SU-DHL-6 (cell line): ENCODE data around the gene PKD1L1.

Experiments
- EZH2phosphoT487 ChIP-seq: fragments of 200-600 bp; sonication (generic), shearing (Covaris generic); conservative IDR thresholded peaks from 2 replicates; pipeline ENCODE4 v1.6.1; 2018; ENCODE audit warnings: mild to moderate bottlenecking, antibody characterized with exemption, low read length, moderate library complexity, mixed read lengths
- TF ChIP-seq, protein P1 (sequence below): fragments of 200-600 bp; sonication (generic); IDR thresholded peaks from one replicate; pipeline ENCODE4 v1.5.1; 2017; ENCODE audit warnings: antibody characterized with exemption, mild to moderate bottlenecking, low read length, moderate library complexity; ENCODE audit not compliant: insufficient read depth, poor library complexity, severe bottlenecking

DNA sequence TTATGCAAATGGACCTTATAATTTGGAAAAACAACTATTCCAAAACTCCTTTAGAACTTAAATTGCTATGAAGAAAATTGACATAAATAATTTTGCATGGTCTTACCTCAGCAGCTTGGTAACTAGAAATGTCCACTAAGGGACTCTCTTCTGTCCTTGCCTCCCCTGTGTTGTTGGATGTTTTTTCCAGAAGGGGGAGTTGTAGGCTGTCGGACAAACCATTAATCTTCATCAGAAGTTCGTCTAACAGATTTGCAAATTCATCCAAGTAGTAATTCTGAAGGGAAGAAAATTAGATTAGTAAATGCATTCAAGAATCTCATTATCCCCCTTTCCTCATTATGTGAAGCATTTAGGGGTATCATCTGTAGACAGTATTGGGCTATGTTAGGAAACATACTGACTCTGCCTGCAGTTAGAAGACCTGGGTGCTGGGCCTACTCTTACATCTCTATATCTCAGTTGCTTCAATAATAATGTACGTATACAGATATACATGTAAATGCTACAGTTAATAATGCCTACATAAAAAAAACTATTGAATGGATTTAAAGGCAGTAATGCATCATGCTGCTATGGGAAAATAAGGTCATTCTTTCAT lies 155.6 kb downstream of the PKD1L1 start:
- TF ChIP-seq, protein P1, sequence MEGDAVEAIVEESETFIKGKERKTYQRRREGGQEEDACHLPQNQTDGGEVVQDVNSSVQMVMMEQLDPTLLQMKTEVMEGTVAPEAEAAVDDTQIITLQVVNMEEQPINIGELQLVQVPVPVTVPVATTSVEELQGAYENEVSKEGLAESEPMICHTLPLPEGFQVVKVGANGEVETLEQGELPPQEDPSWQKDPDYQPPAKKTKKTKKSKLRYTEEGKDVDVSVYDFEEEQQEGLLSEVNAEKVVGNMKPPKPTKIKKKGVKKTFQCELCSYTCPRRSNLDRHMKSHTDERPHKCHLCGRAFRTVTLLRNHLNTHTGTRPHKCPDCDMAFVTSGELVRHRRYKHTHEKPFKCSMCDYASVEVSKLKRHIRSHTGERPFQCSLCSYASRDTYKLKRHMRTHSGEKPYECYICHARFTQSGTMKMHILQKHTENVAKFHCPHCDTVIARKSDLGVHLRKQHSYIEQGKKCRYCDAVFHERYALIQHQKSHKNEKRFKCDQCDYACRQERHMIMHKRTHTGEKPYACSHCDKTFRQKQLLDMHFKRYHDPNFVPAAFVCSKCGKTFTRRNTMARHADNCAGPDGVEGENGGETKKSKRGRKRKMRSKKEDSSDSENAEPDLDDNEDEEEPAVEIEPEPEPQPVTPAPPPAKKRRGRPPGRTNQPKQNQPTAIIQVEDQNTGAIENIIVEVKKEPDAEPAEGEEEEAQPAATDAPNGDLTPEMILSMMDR = peak; percentile 23
- no peak for TF ChIP-seq EZH2phosphoT487
